Kidney epithelial cell (primary cell): Measurements from ENCODE around the gene RSRC1. TPM values are rescaled to one million over a fixed set of nuclear protein-coding genes. Genes with fewer than 3 reads are reported as not detected.
A peak's percentile ranks its signal among the peaks of the same experiment; 100 is the strongest.

Experiments used
- DNase-seq: peaks from one replicate; pipeline ENCODE4 v3.0.0-alpha.2; 2010; ENCODE audit warnings: low read depth
- H3K27me3 ChIP-seq: 2 replicates; pipeline ENCODE4 v1.6.0; 2011; ENCODE audit warnings: low read length; ENCODE audit not compliant: control insufficient read depth, insufficient read depth
- H3K36me3 ChIP-seq: 2 replicates; pipeline ENCODE4 v1.5.1; 2011; ENCODE audit warnings: low read length; ENCODE audit not compliant: control insufficient read depth, insufficient read depth
- H3K4me3 ChIP-seq: 2 replicates; pipeline ENCODE4 v1.5.1; 2011; ENCODE audit warnings: low read depth, mild to moderate bottlenecking, control low read depth, low read length
- CTCF ChIP-seq: IDR thresholded peaks from 2 replicates; pipeline ENCODE4 v1.5.1; 2011; ENCODE audit warnings: mild to moderate bottlenecking, moderate library complexity, low read length, control low read depth, inconsistent platforms; ENCODE audit not compliant: insufficient read depth, poor library complexity, severe bottlenecking
- total RNA-seq: library from RNA; depleted of rRNA; stranded (reverse); fragments of >200 nt; gene quantifications from 2 replicates; pipeline ENCODE4 v1.2.3, GENCODE V29; 2015

The RSRC1 gene
- total RNA-seq, 1 donor from 2014 or later = 27.4 TPM

- no peak for DNase-seq
- H3K27me3 ChIP-seq = peaks cover 61% of the 10 kb centered on the region
- no peak overlapping the region for H3K4me3 ChIP-seq
- peak; percentile 21 for TF ChIP-seq CTCF
- H3K36me3 ChIP-seq = no peaks in the 10 kb centered on the region
Observed at GRCh38 chr3:158094235-158095110, 15.4 kb upstream of the RSRC1 start.

- TF ChIP-seq CTCF = no peak
- Histone ChIP-seq H3K36me3 (no peaks in the 10 kb centered on the region), H3K27me3 (peaks cover 64% of the 10 kb centered on the region), H3K4me3 (no peak overlapping the region)
- no peak for DNase-seq
Observed at GRCh38 chr3:158095111-158095813, 14.6 kb upstream of the RSRC1 start.

- H3K27me3 ChIP-seq = peaks cover 64% of the 10 kb centered on the region
- DNase-seq = no peak
- H3K4me3 ChIP-seq = no peak overlapping the region
- no peaks in the 10 kb centered on the region for H3K36me3 ChIP-seq
- TF ChIP-seq CTCF = no peak
Observed at GRCh38 chr3:158095814-158096704, 13.8 kb upstream of the RSRC1 start.

- H3K4me3 ChIP-seq = no peak overlapping the region
- no peak for TF ChIP-seq CTCF
- DNase-seq = no peak
- peaks cover 69% of the 10 kb centered on the region for H3K27me3 ChIP-seq
- H3K36me3 ChIP-seq = no peaks in the 10 kb centered on the region
Observed at GRCh38 chr3:158097081-158097592, 12.8 kb upstream of the RSRC1 start.

GRCh38 chr3:158097593-158098308 is 12.1 kb upstream of the RSRC1 start:
- Histone ChIP-seq H3K27me3 (peaks cover 74% of the 10 kb centered on the region), H3K36me3 (no peaks in the 10 kb centered on the region), H3K4me3 (peak overlapping the region; percentile 60)
- no peak for TF ChIP-seq CTCF
- DNase-seq = peak; percentile 41
